ENCODE results near the gene LORICRIN. TPM values are rescaled to one million over a fixed set of nuclear protein-coding genes. Genes with fewer than 3 reads are reported as not detected.

Gene LORICRIN
- total RNA-seq, 1 experiment from 2014 or later = not detected

GRCh38 chr1:153250166-153250565 is 9.3 kb upstream of the LORICRIN start:
- DNase-seq (ENCODE audit: low read depth) = no peak

- DNase-seq (ENCODE audit: low read depth) = no peak
Measured at GRCh38 chr1:153251087-153251486, 8.4 kb upstream of the LORICRIN start.

GRCh38 chr1:153251562-153251961 is 7.9 kb upstream of the LORICRIN start:
- DNase-seq (ENCODE audit: low read depth) = no peak

GRCh38 chr1:153251988-153252387 is 7.5 kb upstream of the LORICRIN start:
- DNase-seq (ENCODE audit: low read depth) = no peak

- no peak for DNase-seq (ENCODE audit: low read depth)
Measured at GRCh38 chr1:153253076-153253475, 6.4 kb upstream of the LORICRIN start.

- no peak for DNase-seq (ENCODE audit: low read depth)
Measured at GRCh38 chr1:153253693-153254092, 5.8 kb upstream of the LORICRIN start.

- DNase-seq (ENCODE audit: low read depth) = no peak
Measured at GRCh38 chr1:153260585-153261280, 1.2 kb downstream of the LORICRIN start.

GRCh38 chr1:153261281-153262069 is 2.0 kb downstream of the LORICRIN start:
- DNase-seq (ENCODE audit: low read depth) = no peak

GRCh38 chr1:153262070-153262366 is 2.5 kb downstream of the LORICRIN start:
- no peak for DNase-seq (ENCODE audit: low read depth)

GRCh38 chr1:153262462-153263157 is 3.1 kb downstream of the LORICRIN start:
- no peak for DNase-seq (ENCODE audit: low read depth)

GRCh38 chr1:153265457-153265856 is 6.0 kb downstream of the LORICRIN start:
- no peak for DNase-seq (ENCODE audit: low read depth)

GRCh38 chr1:153271711-153272110 is 12.2 kb downstream of the LORICRIN start:
- no peak for DNase-seq (ENCODE audit: low read depth)

GRCh38 chr1:153272186-153272585 is 12.7 kb downstream of the LORICRIN start:
- DNase-seq (ENCODE audit: low read depth) = no peak

GRCh38 chr1:153277852-153278251 is 18.4 kb downstream of the LORICRIN start:
- DNase-seq (ENCODE audit: low read depth) = no peak

- DNase-seq (ENCODE audit: low read depth) = no peak
Measured at GRCh38 chr1:153288634-153289275, 29.3 kb downstream of the LORICRIN start.

GRCh38 chr1:153291514-153291913 is 32.0 kb downstream of the LORICRIN start:
- no peak for DNase-seq (ENCODE audit: low read depth)

- no peak for DNase-seq (ENCODE audit: low read depth)
Measured at GRCh38 chr1:153292185-153292584, 32.7 kb downstream of the LORICRIN start.

- DNase-seq (ENCODE audit: low read depth) = no peak
Measured at GRCh38 chr1:153292740-153293479, 33.4 kb downstream of the LORICRIN start.

GRCh38 chr1:153293480-153293775 is 33.9 kb downstream of the LORICRIN start:
- DNase-seq (ENCODE audit: low read depth) = no peak

- no peak for DNase-seq (ENCODE audit: low read depth)
Measured at GRCh38 chr1:153293851-153294250, 34.4 kb downstream of the LORICRIN start.

GRCh38 chr1:153302308-153302707 is 42.8 kb downstream of the LORICRIN start:
- DNase-seq (ENCODE audit: low read depth) = no peak

- DNase-seq (ENCODE audit: low read depth) = no peak
Measured at GRCh38 chr1:153305682-153306081, 46.2 kb downstream of the LORICRIN start.

All from LHCN-M2 (cell line).